PFSK-1 (cell line): ENCODE measurements around the gene VPS52.

Experiments used
- FOXP2 ChIP-seq: optimal IDR thresholded peaks from 2 replicates; pipeline ENCODE3; 2011; ENCODE audit warnings: borderline replicate concordance, control low read depth, inconsistent platforms; ENCODE audit not compliant: insufficient read depth; ENCODE audit errors: extremely low read length, extremely low read depth
- POLR2AphosphoS5 ChIP-seq: IDR thresholded peaks from 2 replicates; pipeline ENCODE4 v1.6.1; 2012; ENCODE audit warnings: low read depth, mild to moderate bottlenecking, control low read depth, low read length, moderate library complexity
- REST ChIP-seq, 2 experiments: IDR thresholded peaks; 2 replicates each; pipeline versions ENCODE4 v1.6.1 to v1.8.0; 2011 to 2012; ENCODE audit warnings: low read depth in 2 of 2, low read length in 2 of 2, control low read depth in 1 of 2, inconsistent platforms in 1 of 2, mild to moderate bottlenecking in 1 of 2, moderate library complexity in 1 of 2; ENCODE audit not compliant: insufficient read depth in 1 of 2
- SIN3A ChIP-seq: IDR thresholded peaks from 2 replicates; pipeline ENCODE4 v1.6.1; 2012; ENCODE audit warnings: mild to moderate bottlenecking, low read length, moderate library complexity, borderline replicate concordance; ENCODE audit not compliant: insufficient read depth
- TAF1 ChIP-seq: IDR thresholded peaks from 2 replicates; pipeline ENCODE4 v1.6.1; 2012; ENCODE audit warnings: low read length, control low read depth, borderline replicate concordance; ENCODE audit not compliant: insufficient read depth

Gene VPS52

GRCh38 chr6:33259032-33259431 is 12.6 kb downstream of the VPS52 start:
- TF ChIP-seq TAF1 (no peak), REST (IDR thresholded peaks at IDR 0.05; ENCODE audit: insufficient read depth in 1 of 2, low read depth in 2 of 2, low read length in 2 of 2) (no peak), FOXP2 (no peak), SIN3A (no peak), POLR2AphosphoS5 (no peak)

GRCh38 chr6:33254591-33254990 is 17.1 kb downstream of the VPS52 start:
- TF ChIP-seq POLR2AphosphoS5 (no peak), REST (IDR thresholded peaks at IDR 0.05; ENCODE audit: insufficient read depth in 1 of 2, low read depth in 2 of 2, low read length in 2 of 2) (no peak), SIN3A (no peak), FOXP2 (no peak), TAF1 (no peak)

- TF ChIP-seq POLR2AphosphoS5 (no peak), SIN3A (no peak), REST (IDR thresholded peaks at IDR 0.05; ENCODE audit: insufficient read depth in 1 of 2, low read depth in 2 of 2, low read length in 2 of 2) (no peak), TAF1 (no peak)
Observed at GRCh38 chr6:33252759-33253158, 18.9 kb downstream of the VPS52 start.

GRCh38 chr6:33251395-33252012 is 20.2 kb downstream of the VPS52 start:
- TF ChIP-seq SIN3A, result no peak
- TF ChIP-seq TAF1, result no peak
- no peak for TF ChIP-seq POLR2AphosphoS5

GRCh38 chr6:33250731-33251130 is 20.9 kb downstream of the VPS52 start:
- TF ChIP-seq SIN3A (no peak), TAF1 (no peak), REST (IDR thresholded peaks at IDR 0.05; ENCODE audit: insufficient read depth in 1 of 2, low read depth in 2 of 2, low read length in 2 of 2) (no peak), FOXP2 (no peak), POLR2AphosphoS5 (no peak)
